ENCODE data around the gene MED23. TPM values are rescaled to one million over a fixed set of nuclear protein-coding genes. Genes with fewer than 3 reads are reported as not detected.

The MED23 gene
- total and polyA plus RNA-seq, 2 experiments from 2014 or later: 8.6 to 23.6 TPM

- Histone ChIP-seq H3K79me2 (replicated peaks; ENCODE audit: insufficient read depth) (no peaks in the 10 kb centered on the region), H3K36me3 (ENCODE audit: insufficient read depth) (no peaks in the 10 kb centered on the region), H3K27me3 (ENCODE audit: insufficient read depth) (no peaks in the 10 kb centered on the region), H3F3A (replicated peaks; ENCODE audit: low read depth) (no peaks in the 10 kb centered on the region), H3K4me1 (ENCODE audit: insufficient read depth) (no peaks in the 10 kb centered on the region), H3K9me2 (ENCODE audit: insufficient read depth) (0 out of 2 replicates have a peak, but pooled peaks cover 2% of the 10 kb centered on the region), H2AFZ (no peak overlapping the region), H3K4me3 (no peak overlapping the region), H4K20me1 (replicated peaks; ENCODE audit: insufficient read depth) (no peaks in the 10 kb centered on the region), H3K4me2 (no peak overlapping the region), H3K27ac (ENCODE audit: low read depth) (no peak overlapping the region)
- H3K4me1 Mint-ChIP-seq: no peaks in the 10 kb centered on the region
- H3K27me3 Mint-ChIP-seq (ENCODE audit: insufficient read depth, low read depth, poor library complexity): peaks cover 2% of the 10 kb centered on the region
- no peak overlapping the region for H3K4me3 Mint-ChIP-seq
- TF ChIP-seq JUNB (IDR thresholded peaks at IDR 0.05; ENCODE audit: unreplicated experiment) (no peak), ZNF462 (CRISPR knock-in tag; IDR thresholded peaks at IDR 0.05) (no peak), POLR2AphosphoS5 (IDR thresholded peaks at IDR 0.05; ENCODE audit: low read depth) (no peak), ETS1 (IDR thresholded peaks at IDR 0.05) (no peak), EZH2phosphoT487 (IDR thresholded peaks at IDR 0.05; ENCODE audit: unreplicated experiment) (no peak), CREB1 (CRISPR knock-in tag; IDR thresholded peaks at IDR 0.05; ENCODE audit: low read depth) (no peak), ZNF331 (CRISPR knock-in tag; IDR thresholded peaks at IDR 0.05; ENCODE audit: low read depth) (no peak), ZNF114 (CRISPR knock-in tag; IDR thresholded peaks at IDR 0.05) (no peak), NANOG (IDR thresholded peaks at IDR 0.05; ENCODE audit: borderline replicate concordance) (no peak), REST (IDR thresholded peaks at IDR 0.05; ENCODE audit: unreplicated experiment) (no peak), CTCF (conservative IDR thresholded peaks at IDR 0.05; ENCODE audit: low read depth in 2 of 2) (no peak), STAT1 (IDR thresholded peaks at IDR 0.05; ENCODE audit: unreplicated experiment) (no peak), EZH2 (IDR thresholded peaks at IDR 0.05; ENCODE audit: low read depth, unreplicated experiment) (no peak)
- H3K27ac Mint-ChIP-seq: no peak overlapping the region
- ATAC-seq (no peak), DNase-seq (ENCODE audit: low spot score) (no peak)
- no peaks in the 10 kb centered on the region for H3K9me3 Mint-ChIP-seq
- no peaks in the 10 kb centered on the region for H3K36me3 Mint-ChIP-seq (ENCODE audit: low read depth)
Measured at GRCh38 chr6:131658287-131658686, 30.2 kb upstream of the MED23 start.
